ENCODE results near the gene NCKAP5.

NCKAP5 gene

GRCh38 chr2:132977812-132978529, 590.3 kb downstream of the NCKAP5 start:
- no peaks in the 10 kb centered on the region for H3K36me3 ChIP-seq (ENCODE audit: control insufficient read depth, insufficient read depth, low read length)
- no peaks in the 10 kb centered on the region for H3K27me3 ChIP-seq (replicated peaks; ENCODE audit: control insufficient read depth, insufficient read depth, low read length)
- H3K4me3 ChIP-seq (replicated peaks; ENCODE audit: low read depth, low read length) = no peak overlapping the region
- no peak for DNase-seq (ENCODE audit: extremely low read depth, insufficient read length)
- TF ChIP-seq, protein P1, sequence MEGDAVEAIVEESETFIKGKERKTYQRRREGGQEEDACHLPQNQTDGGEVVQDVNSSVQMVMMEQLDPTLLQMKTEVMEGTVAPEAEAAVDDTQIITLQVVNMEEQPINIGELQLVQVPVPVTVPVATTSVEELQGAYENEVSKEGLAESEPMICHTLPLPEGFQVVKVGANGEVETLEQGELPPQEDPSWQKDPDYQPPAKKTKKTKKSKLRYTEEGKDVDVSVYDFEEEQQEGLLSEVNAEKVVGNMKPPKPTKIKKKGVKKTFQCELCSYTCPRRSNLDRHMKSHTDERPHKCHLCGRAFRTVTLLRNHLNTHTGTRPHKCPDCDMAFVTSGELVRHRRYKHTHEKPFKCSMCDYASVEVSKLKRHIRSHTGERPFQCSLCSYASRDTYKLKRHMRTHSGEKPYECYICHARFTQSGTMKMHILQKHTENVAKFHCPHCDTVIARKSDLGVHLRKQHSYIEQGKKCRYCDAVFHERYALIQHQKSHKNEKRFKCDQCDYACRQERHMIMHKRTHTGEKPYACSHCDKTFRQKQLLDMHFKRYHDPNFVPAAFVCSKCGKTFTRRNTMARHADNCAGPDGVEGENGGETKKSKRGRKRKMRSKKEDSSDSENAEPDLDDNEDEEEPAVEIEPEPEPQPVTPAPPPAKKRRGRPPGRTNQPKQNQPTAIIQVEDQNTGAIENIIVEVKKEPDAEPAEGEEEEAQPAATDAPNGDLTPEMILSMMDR (IDR thresholded peaks at IDR 0.05; ENCODE audit: insufficient read depth, low read length, poor library complexity, severe bottlenecking) = no peak

- TF ChIP-seq, protein P1 (IDR thresholded peaks at IDR 0.05; ENCODE audit: insufficient read depth, low read length, poor library complexity, severe bottlenecking) = no peak
- no peaks in the 10 kb centered on the region for H3K27me3 ChIP-seq (replicated peaks; ENCODE audit: control insufficient read depth, insufficient read depth, low read length)
- DNase-seq (ENCODE audit: extremely low read depth, insufficient read length) = no peak
Measured at GRCh38 chr2:132975193-132976105, 592.8 kb downstream of the NCKAP5 start.

GRCh38 chr2:132974467-132975095, 593.7 kb downstream of the NCKAP5 start:
- no peak for DNase-seq (ENCODE audit: extremely low read depth, insufficient read length)
- H3K4me3 ChIP-seq (replicated peaks; ENCODE audit: low read depth, low read length) = no peak overlapping the region
- no peaks in the 10 kb centered on the region for H3K36me3 ChIP-seq (ENCODE audit: control insufficient read depth, insufficient read depth, low read length)
- H3K27me3 ChIP-seq (replicated peaks; ENCODE audit: control insufficient read depth, insufficient read depth, low read length) = no peaks in the 10 kb centered on the region
- TF ChIP-seq, protein P1 (IDR thresholded peaks at IDR 0.05; ENCODE audit: insufficient read depth, low read length, poor library complexity, severe bottlenecking) = no peak

More at GRCh38 chr2:132975193-132976105, 592.8 kb downstream of the NCKAP5 start:
- H3K4me3 ChIP-seq (replicated peaks; ENCODE audit: low read depth, low read length) = no peak overlapping the region
- H3K36me3 ChIP-seq (ENCODE audit: control insufficient read depth, insufficient read depth, low read length) = no peaks in the 10 kb centered on the region

GRCh38 chr2:132971310-132972061, 596.8 kb downstream of the NCKAP5 start:
- TF ChIP-seq, protein P1 (IDR thresholded peaks at IDR 0.05; ENCODE audit: insufficient read depth, low read length, poor library complexity, severe bottlenecking) = no peak
- Histone ChIP-seq H3K27me3 (replicated peaks; ENCODE audit: control insufficient read depth, insufficient read depth, low read length) (no peaks in the 10 kb centered on the region), H3K4me3 (replicated peaks; ENCODE audit: low read depth, low read length) (no peak overlapping the region), H3K36me3 (ENCODE audit: control insufficient read depth, insufficient read depth, low read length) (no peaks in the 10 kb centered on the region)
- no peak for DNase-seq (ENCODE audit: extremely low read depth, insufficient read length)

DNA sequence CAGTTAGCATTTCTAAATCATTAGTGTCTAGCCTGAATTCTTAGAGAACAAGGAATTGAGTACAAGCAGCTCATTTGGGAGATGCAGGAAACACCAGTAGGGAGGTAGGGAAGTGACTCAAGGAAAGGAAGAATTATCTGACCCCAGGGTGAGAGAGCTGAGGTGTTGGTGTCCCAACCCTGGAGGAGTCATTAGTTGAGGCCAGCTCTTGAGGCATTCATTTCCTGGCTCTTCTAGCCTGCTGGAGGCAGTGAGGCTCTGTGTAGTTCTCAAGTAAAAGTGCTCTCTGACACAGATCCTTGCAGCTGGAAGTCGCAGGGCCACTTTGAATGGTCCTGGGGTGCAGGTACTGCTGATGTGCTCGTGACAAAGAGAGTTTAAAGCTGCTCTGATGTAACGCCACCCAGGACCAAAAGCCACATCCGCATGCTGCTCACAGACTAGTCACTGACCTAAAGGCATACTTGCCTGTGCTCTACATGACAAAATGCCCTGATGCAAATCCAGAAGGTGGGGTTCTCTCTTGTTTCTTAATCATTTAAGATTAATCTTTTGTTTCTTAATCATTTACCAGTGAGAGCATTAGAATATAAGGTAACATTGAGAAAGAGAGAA, 598.8 kb downstream of the NCKAP5 start:
- DNase-seq (ENCODE audit: extremely low read depth, insufficient read length) = no peak
- H3K4me3 ChIP-seq (replicated peaks; ENCODE audit: low read depth, low read length) = no peak overlapping the region
- H3K27me3 ChIP-seq (replicated peaks; ENCODE audit: control insufficient read depth, insufficient read depth, low read length) = no peaks in the 10 kb centered on the region
- H3K36me3 ChIP-seq (ENCODE audit: control insufficient read depth, insufficient read depth, low read length) = no peaks in the 10 kb centered on the region
- TF ChIP-seq, protein P1 (IDR thresholded peaks at IDR 0.05; ENCODE audit: insufficient read depth, low read length, poor library complexity, severe bottlenecking) = no peak

All from GM06990 (cell line).